NCI-H2227 (cell line): ENCODE results near the gene HLCS.
A peak's percentile ranks its signal among the peaks of the same experiment; 100 is the strongest.
"Not testable (repeated sequence)": the region's sequence is repeated elsewhere in the genome, so short reads cannot be mapped to it uniquely, and the experiment has no call there.

Experiments used
- DNase-seq: peaks from one replicate; lab custom pipeline; 2025; ENCODE audit not compliant: unreplicated experiment; lab: John Stamatoyannopoulos, UW

Gene HLCS

GRCh38 chr21:36959020-36959835 lies 7.2 kb downstream of the HLCS start:
- no peak for DNase-seq

GRCh38 chr21:36955783-36956182 lies 10.7 kb downstream of the HLCS start:
- DNase-seq: no peak

- DNase-seq: not testable (repeated sequence)
Measured at GRCh38 chr21:36952331-36952730, 14.1 kb downstream of the HLCS start.

GRCh38 chr21:36949171-36950141 lies 17.0 kb downstream of the HLCS start:
- no peak for DNase-seq

GRCh38 chr21:36948686-36949085 lies 17.8 kb downstream of the HLCS start:
- no peak for DNase-seq

- DNase-seq: no peak
Measured at GRCh38 chr21:36946949-36947356, 19.5 kb downstream of the HLCS start.

GRCh38 chr21:36945496-36946138 lies 20.9 kb downstream of the HLCS start:
- DNase-seq: no peak

GRCh38 chr21:36936361-36937135 lies 29.9 kb downstream of the HLCS start:
- DNase-seq: no peak

GRCh38 chr21:36934864-36935420 lies 31.5 kb downstream of the HLCS start:
- no peak for DNase-seq

GRCh38 chr21:36932161-36932816 lies 34.2 kb downstream of the HLCS start:
- DNase-seq: no peak

- no peak for DNase-seq
Measured at GRCh38 chr21:36929622-36930021, 36.8 kb downstream of the HLCS start.

- no peak for DNase-seq
Measured at GRCh38 chr21:36928960-36929359, 37.5 kb downstream of the HLCS start.

GRCh38 chr21:36927719-36928117 lies 38.8 kb downstream of the HLCS start:
- DNase-seq: peak; percentile 81

- DNase-seq: no peak
Measured at GRCh38 chr21:36926989-36927718, 39.3 kb downstream of the HLCS start.

GRCh38 chr21:36923270-36923669 lies 43.2 kb downstream of the HLCS start:
- DNase-seq: no peak

GRCh38 chr21:36922861-36923260 lies 43.6 kb downstream of the HLCS start:
- no peak for DNase-seq

GRCh38 chr21:36918291-36918690 lies 48.2 kb downstream of the HLCS start:
- DNase-seq: peak; percentile 47

GRCh38 chr21:36917471-36918158 lies 48.9 kb downstream of the HLCS start:
- DNase-seq: peak; percentile 17
